Esophagus muscularis mucosa (tissue), 4 donors: ENCODE measurements around the gene ELL3.
"Not testable (repeated sequence)": the region's sequence is repeated elsewhere in the genome, so short reads cannot be mapped to it uniquely, and the experiment has no call there.

ENCODE experiments used
- EP300 ChIP-seq: sonication (generic); formaldehyde crosslinking; IDR thresholded peaks from one replicate; pipeline ENCODE4 v1.6.1; 2017; ENCODE audit warnings: antibody characterized with exemption
- POLR2A ChIP-seq: fragments of 450-650 bp; IDR thresholded peaks from one replicate; pipeline ENCODE4 v1.6.1; 2017; ENCODE audit warnings: antibody characterized with exemption, moderate library complexity, mild to moderate bottlenecking, low read depth
- TF ChIP-seq, protein P1 (sequence below), 3 experiments: fragments of 200-600 bp in 2 of 3; fragments of 450-650 bp in 1 of 3; sonication (generic) in 2 of 3; IDR thresholded peaks; one replicate each; pipeline ENCODE4 v1.5.1; 2017 to 2019; ENCODE audit warnings: antibody characterized with exemption in 3 of 3, mild to moderate bottlenecking in 2 of 3, moderate library complexity in 1 of 3

DNA sequence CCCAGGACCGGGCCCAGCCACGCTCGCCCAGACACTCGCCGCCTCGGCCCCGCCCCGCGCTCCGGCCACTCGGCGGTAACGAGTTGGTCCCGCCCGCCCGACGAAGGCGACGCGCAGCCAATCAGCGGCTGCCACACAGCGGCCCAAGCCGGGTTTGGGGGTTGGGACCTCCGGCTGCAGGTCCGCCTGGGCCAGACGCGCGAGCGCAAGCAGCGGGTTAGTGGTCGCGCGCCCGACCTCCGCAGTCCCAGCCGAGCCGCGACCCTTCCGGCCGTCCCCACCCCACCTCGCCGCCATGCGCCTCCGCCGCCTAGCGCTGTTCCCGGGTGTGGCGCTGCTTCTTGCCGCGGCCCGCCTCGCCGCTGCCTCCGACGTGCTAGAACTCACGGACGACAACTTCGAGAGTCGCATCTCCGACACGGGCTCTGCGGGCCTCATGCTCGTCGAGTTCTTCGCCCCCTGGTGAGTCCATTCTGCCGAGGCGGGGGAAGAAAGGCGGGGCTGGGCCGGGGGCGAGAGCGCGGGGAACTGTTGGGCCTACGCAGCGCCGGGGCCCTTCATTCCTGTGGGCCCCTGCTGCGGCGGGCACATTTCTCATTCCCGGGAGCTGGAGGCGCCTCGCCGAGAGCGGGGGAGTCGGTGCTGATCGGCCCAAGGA is 30.4 kb downstream of the ELL3 start, which contains the start of gene PDIA3:
- TF ChIP-seq, protein P1, sequence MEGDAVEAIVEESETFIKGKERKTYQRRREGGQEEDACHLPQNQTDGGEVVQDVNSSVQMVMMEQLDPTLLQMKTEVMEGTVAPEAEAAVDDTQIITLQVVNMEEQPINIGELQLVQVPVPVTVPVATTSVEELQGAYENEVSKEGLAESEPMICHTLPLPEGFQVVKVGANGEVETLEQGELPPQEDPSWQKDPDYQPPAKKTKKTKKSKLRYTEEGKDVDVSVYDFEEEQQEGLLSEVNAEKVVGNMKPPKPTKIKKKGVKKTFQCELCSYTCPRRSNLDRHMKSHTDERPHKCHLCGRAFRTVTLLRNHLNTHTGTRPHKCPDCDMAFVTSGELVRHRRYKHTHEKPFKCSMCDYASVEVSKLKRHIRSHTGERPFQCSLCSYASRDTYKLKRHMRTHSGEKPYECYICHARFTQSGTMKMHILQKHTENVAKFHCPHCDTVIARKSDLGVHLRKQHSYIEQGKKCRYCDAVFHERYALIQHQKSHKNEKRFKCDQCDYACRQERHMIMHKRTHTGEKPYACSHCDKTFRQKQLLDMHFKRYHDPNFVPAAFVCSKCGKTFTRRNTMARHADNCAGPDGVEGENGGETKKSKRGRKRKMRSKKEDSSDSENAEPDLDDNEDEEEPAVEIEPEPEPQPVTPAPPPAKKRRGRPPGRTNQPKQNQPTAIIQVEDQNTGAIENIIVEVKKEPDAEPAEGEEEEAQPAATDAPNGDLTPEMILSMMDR (IDR thresholded peaks at IDR 0.05): peak in 1 of 3 experiments; percentile 31
- not testable (repeated sequence) for TF ChIP-seq EP300
- peak; percentile 93 for TF ChIP-seq POLR2A
